ENCODE measurements around the gene FAM50B. TPM values are rescaled to one million over a fixed set of nuclear protein-coding genes. Genes with fewer than 3 reads are reported as not detected.

Gene FAM50B
- polyA plus RNA-seq, 10 donors, result 5.3 to 8.4 (median 6.4) TPM

- no peak for DNase-seq
These were observed 32.9 kb upstream of the FAM50B start for GRCh38 chr6:3816251-3816650.

- DNase-seq, result no peak
These were observed 29.7 kb upstream of the FAM50B start for GRCh38 chr6:3819161-3820110.

GRCh38 chr6:3820563-3820962 lies 28.6 kb upstream of the FAM50B start:
- DNase-seq, result no peak

- DNase-seq, result no peak
These were observed 26.3 kb upstream of the FAM50B start for GRCh38 chr6:3822747-3823445.

GRCh38 chr6:3823671-3824070 lies 25.5 kb upstream of the FAM50B start:
- no peak for DNase-seq

GRCh38 chr6:3825331-3825831 lies 23.8 kb upstream of the FAM50B start:
- peak in 2 of 3 donors; percentile 44 to 82 for DNase-seq

- DNase-seq, result peak; percentile 86 to 96 (median 92)
These were observed 23.2 kb upstream of the FAM50B start for GRCh38 chr6:3825851-3826581.

- DNase-seq, result no peak
These were observed 19.9 kb upstream of the FAM50B start for GRCh38 chr6:3829285-3829684.

GRCh38 chr6:3830806-3831205 lies 18.4 kb upstream of the FAM50B start:
- DNase-seq, result no peak

GRCh38 chr6:3831761-3832530 lies 17.2 kb upstream of the FAM50B start:
- DNase-seq, result no peak

GRCh38 chr6:3835055-3835731 lies 14.0 kb upstream of the FAM50B start:
- DNase-seq, result no peak

- no peak for DNase-seq
These were observed 13.4 kb upstream of the FAM50B start for GRCh38 chr6:3835785-3836184.

GRCh38 chr6:3836566-3836965 lies 12.6 kb upstream of the FAM50B start:
- DNase-seq, result no peak

GRCh38 chr6:3837781-3838180 lies 11.4 kb upstream of the FAM50B start:
- DNase-seq, result no peak

- no peak for DNase-seq
These were observed 9.9 kb upstream of the FAM50B start for GRCh38 chr6:3838992-3839867.

GRCh38 chr6:3841066-3841454 lies 8.1 kb upstream of the FAM50B start:
- no peak for DNase-seq

GRCh38 chr6:3841711-3842565 lies 7.2 kb upstream of the FAM50B start:
- DNase-seq, result peak in 2 of 3 donors; percentile 60 to 66

- DNase-seq, result no peak
These were observed 5.6 kb upstream of the FAM50B start for GRCh38 chr6:3843379-3844096.

Data from muscle of back (tissue), 11 donors.